ENCODE measurements around the gene LAMA3.

Gene LAMA3

DNA sequence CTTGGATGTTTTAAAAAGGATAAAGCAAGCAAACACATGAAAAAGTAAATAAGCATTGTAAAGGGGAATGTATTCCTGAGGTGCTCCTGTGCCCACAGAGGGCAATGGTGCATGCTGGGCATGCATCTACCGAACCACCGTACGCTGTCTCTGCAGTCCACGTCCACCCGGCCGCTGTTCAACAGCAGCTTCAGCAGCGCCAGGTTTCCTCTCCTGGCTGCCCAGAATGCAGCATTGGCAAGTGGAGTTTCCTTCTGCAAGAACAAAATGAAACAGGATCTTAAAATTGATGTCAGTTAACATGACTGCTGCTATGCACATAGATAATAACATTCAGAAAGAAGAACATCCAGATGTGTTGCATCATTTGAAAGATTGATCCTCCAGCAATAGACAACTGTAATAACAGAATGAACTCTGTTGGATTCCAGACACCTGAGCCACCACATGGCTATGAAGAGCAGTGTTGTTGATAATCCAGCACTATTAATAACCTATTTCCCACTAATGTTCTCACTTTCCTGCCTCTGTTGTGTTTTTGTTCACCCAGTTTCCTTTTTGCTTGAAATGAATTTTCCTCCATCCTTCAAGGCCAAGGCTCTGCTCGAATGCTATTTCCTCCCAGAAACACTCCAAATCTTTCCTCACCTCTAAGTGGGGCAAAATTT lies 40.2 kb upstream of the LAMA3 start:
- Histone ChIP-seq H3K27ac (no peak overlapping the region), H3K4me3 (no peak overlapping the region), H3K27me3 (no peaks in the 10 kb centered on the region), H3K4me1 (peaks cover 0 to 5% (median 0%) of the 10 kb centered on the region in 10 experiments; a peak in 1 of 20 replicates), H3K9ac (no peak overlapping the region), H3K36me3 (no peaks in the 10 kb centered on the region), H3K9me3 (replicated peaks in 1 of 11) (no peaks in the 10 kb centered on the region), H3K4me2 (no peak overlapping the region), H4K20me1 (no peaks in the 10 kb centered on the region)
- no peak for TF ChIP-seq Cebpa-rat (IDR thresholded peaks at IDR 0.05)

DNA sequence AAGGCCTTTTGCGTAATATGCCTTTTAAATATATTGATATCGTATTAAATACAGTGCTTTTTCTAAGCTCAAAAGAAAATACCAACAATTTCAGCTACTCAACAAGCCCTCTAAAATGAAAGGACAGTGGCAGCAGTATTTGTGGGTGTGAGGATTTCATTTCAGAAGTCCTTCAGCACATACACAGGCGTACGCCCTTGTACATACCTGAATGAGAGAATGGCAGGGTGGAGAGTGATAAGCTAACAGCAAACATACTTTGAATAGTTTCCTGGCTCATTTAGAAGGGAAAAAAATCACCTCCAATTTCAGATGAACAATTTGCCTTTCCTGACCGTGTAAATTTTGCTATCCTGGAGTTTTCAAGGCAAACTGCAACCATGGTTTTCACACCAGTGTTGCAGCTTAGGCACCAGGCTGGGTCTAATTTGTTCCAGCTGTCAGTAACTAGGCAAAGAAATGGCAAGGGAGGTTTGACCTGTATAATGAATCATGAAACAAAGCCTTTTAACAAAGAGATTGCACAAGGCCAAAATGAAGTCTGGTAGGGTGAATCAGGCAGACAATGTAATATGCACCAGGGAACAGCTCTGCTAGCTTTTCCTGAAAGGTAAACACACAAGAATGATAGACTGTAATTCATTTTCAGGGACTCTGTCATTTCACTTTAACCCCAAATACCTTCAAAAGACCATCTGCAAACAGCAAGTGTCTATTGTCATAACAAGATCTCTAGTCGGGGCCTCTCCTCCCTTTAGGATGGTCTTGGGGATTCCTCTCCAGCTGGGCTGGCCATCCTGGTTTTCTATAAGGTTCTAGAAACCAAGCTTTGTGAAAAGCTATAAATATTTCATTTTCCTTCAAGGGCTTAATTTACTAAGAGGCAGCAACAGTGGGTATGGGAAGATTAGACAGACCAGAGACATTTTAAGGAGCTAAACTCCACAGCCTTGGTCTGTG lies 38.0 kb upstream of the LAMA3 start:
- TF ChIP-seq Cebpa-rat (IDR thresholded peaks at IDR 0.05) = no peak
- Histone ChIP-seq H4K20me1 (no peaks in the 10 kb centered on the region), H3K9ac (no peak overlapping the region), H3K9me3 (replicated peaks in 1 of 11) (no peaks in the 10 kb centered on the region), H3K4me2 (no peak overlapping the region), H3K27ac (no peak overlapping the region), H3K36me3 (no peaks in the 10 kb centered on the region), H3K4me1 (peaks cover 0 to 5% (median 0%) of the 10 kb centered on the region in 10 experiments; a peak in 1 of 20 replicates), H3K27me3 (no peaks in the 10 kb centered on the region), H3K4me3 (no peak overlapping the region)

- Histone ChIP-seq H3K4me2 (no peak overlapping the region), H3K9me3 (replicated peaks in 1 of 11) (no peaks in the 10 kb centered on the region), H3K9ac (no peak overlapping the region), H3K4me1 (peaks cover 0 to 5% (median 0%) of the 10 kb centered on the region in 10 experiments; a peak in 1 of 20 replicates), H3K36me3 (no peaks in the 10 kb centered on the region), H3K27ac (no peak overlapping the region), H4K20me1 (no peaks in the 10 kb centered on the region), H3K27me3 (no peaks in the 10 kb centered on the region), H3K4me3 (no peak overlapping the region)
- no peak for TF ChIP-seq Cebpa-rat (IDR thresholded peaks at IDR 0.05)
Observed at GRCh38 chr18:23652232-23652631, 37.0 kb upstream of the LAMA3 start.

DNA sequence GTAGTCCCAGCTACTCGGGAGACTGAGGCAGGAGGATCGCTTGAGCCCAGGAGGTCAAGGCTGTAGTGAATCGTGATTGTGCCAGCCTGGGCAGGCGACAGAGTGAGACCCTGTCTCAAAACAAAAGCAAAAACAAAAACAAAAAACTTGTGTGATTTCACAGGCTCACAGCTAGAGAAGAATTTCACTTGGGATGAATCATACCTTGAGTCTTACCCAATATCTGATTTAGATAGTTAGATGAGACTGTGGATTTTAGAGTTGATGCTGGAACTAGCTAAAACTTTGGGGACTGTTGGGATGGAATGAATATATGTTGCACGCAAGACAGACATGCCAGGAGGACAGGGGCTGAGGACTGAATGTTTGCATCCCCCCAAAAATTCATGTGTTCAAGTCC lies 31.0 kb upstream of the LAMA3 start:
- Histone ChIP-seq H3K4me3 (no peak overlapping the region), H3K4me2 (no peak overlapping the region), H3K36me3 (no peaks in the 10 kb centered on the region), H3K4me1 (peaks cover 14 to 19% (median 16%) of the 10 kb centered on the region in 10 experiments), H3K9me3 (replicated peaks in 1 of 11) (no peaks in the 10 kb centered on the region), H4K20me1 (0 out of 22 replicates have a peak, but pooled peaks cover 0 to 5% (median 0%) of the 10 kb centered on the region in 11 experiments), H3K27me3 (peaks cover 31 to 40% (median 34%) of the 10 kb centered on the region in 11 experiments), H3K27ac (no peak overlapping the region), H3K9ac (no peak overlapping the region)
- no peak for TF ChIP-seq Cebpa-rat (IDR thresholded peaks at IDR 0.05)

DNA sequence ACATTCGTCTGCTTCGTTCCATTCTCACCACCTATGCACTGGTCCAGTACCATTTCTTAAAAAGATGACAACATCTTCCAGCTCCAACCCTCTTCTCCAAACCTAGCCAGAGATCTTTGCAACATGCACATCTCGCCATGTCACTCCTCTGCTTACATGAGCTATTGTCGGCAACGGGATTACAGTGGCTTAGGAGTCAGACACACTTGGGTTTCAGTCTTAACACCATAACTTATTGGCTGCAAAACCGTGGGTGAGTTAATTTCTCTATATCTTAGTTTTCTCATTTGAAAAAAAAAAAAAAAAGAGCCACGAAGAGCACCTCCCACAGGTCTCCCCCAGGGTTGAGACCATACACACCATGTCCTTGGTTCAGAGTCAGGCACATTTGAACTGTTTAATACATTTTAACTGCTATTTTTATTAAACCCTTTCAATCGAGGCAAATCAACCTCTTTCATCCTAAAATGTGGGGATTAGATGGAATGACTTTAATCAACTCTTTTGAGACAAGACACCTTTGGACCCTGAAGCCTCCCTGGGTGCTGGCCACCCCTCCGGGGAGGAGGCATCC lies 27.4 kb upstream of the LAMA3 start:
- Histone ChIP-seq H3K27ac (no peak overlapping the region), H3K4me1 (peaks cover 16 to 40% (median 30%) of the 10 kb centered on the region in 10 experiments), H4K20me1 (0 out of 22 replicates have a peak, but pooled peaks cover 0 to 5% (median 0%) of the 10 kb centered on the region in 11 experiments), H3K36me3 (no peaks in the 10 kb centered on the region), H3K4me2 (peak overlapping the region; percentile 84 to 99 (median 97)), H3K27me3 (peaks cover 36 to 54% (median 44%) of the 10 kb centered on the region in 11 experiments), H3K9ac (peak overlapping the region in 10 of 11 experiments; percentile 17 to 67 (median 44); a peak in 11 of 22 replicates), H3K9me3 (replicated peaks in 1 of 11) (no peaks in the 10 kb centered on the region), H3K4me3 (peak overlapping the region; percentile 47 to 70 (median 59))
- no peak for TF ChIP-seq Cebpa-rat (IDR thresholded peaks at IDR 0.05)

DNA sequence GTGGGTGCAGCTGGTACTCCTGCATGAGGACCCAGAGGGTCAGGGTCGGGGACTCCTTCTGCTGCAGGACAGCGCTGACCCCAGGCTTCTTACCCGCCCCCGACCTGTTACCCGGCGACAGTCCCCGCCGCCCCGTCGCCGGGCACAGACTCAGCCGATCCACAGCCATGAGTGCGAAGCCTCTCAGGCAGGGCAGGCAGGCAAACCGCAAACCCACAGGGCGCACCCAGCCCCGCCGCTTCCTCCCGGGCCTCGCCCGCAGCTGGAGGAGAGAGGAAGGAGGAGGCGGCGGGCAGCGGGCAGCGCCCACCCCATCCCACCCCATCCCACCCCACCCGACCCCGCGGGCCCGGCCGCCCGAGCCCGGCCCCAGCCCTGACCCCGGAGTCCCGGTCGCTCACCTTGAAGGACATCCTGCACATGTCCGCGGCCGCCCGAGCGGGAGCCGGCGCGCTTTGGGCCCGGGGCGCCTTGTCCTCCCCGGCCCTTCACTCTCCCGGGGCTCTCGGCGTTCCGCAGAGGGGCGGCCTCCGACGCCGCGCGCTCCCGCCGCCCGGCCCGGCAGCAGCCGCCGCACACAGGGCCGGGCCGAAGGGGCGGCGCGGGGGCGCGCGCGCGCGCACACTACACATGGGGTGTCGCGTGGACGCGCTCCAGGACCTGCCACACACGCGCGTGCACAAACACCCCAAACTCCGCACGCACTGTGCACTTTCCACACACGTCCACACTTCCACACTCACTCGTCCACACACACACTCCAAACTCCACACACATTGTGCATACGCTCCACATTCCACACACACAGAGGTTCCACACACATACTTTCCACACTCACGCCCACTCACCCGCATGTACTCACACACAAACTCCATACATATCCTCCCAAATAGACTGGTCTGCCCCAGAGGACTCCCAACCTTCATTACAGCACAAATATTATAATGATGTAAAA lies 26.7 kb upstream of the LAMA3 start, which contains the start of gene ANKRD29:
Gene ANKRD29 (minus strand): TSS at position 603 of the 955 bp plus-strand sequence. CDS start 181 bp downstream, at position 422.
- Histone ChIP-seq H3K27ac (peak within 1 kb of the TSS in 2 of 11 experiments; percentile 23 to 39; a peak in 1 of 22 replicates), H3K9me3 (replicated peaks in 1 of 11) (no peaks in the 10 kb centered on the region), H3K27me3 (peaks cover 36 to 54% (median 44%) of the 10 kb centered on the region in 11 experiments), H3K4me1 (peaks cover 16 to 40% (median 30%) of the 10 kb centered on the region in 10 experiments), H3K36me3 (no peaks in the 10 kb centered on the region), H3K4me3 (peak within 1 kb of the TSS; percentile 47 to 70 (median 59)), H3K9ac (peak within 1 kb of the TSS; percentile 23 to 67 (median 63); a peak in 19 of 22 replicates), H3K4me2 (peak within 1 kb of the TSS; percentile 84 to 99 (median 97)), H4K20me1 (0 out of 22 replicates have a peak, but pooled peaks cover 0 to 5% (median 0%) of the 10 kb centered on the region in 11 experiments)
- TF ChIP-seq Cebpa-rat (IDR thresholded peaks at IDR 0.05) = no peak

DNA sequence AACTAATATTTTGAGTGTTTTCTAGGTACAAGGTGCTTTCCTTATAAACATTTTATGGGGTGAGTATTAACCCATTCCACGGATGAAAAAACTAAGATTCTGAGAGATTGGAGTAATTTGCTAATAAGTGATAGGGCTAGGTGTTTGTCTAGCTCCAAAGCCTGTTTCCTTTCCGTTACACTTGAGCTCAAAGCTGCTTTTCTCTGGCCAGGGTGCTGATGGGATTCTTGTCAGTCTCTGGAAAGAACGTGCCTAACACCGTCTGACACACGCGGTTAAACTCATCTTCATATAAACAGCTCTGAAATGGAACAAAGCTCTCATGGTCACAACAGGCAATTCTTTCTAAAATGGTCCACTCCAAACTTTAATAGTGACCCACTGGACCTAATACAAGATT lies 24.6 kb upstream of the LAMA3 start:
- Histone ChIP-seq H4K20me1 (0 out of 22 replicates have a peak, but pooled peaks cover 0 to 5% (median 0%) of the 10 kb centered on the region in 11 experiments), H3K4me1 (peaks cover 28 to 51% (median 38%) of the 10 kb centered on the region in 10 experiments), H3K4me3 (no peak overlapping the region), H3K36me3 (no peaks in the 10 kb centered on the region), H3K27ac (no peak overlapping the region), H3K27me3 (peaks cover 36 to 50% (median 44%) of the 10 kb centered on the region in 11 experiments), H3K4me2 (peak overlapping the region in 5 of 11 experiments; percentile 3 to 49 (median 38); a peak in 5 of 22 replicates), H3K9ac (no peak overlapping the region), H3K9me3 (replicated peaks in 1 of 11) (no peaks in the 10 kb centered on the region)
- no peak for TF ChIP-seq Cebpa-rat (IDR thresholded peaks at IDR 0.05)

DNA sequence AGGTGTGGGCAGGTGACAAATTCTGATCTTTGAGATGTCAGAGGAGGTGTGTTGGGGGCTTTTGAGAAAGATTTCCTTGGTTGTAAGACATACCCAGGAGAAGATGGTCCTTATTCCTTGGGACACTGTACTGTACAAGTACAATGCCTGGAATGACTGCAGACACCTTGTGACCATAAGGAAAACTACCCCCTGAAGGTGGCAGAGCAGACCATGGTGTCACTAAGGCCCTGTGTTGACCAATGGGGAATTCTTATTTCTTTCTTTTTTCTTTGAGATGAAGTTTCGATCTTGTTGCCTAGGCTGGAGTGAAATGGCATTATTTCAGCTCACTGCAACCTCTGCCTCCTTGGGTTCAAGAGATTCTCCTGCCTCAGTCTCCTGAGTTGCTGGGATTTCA lies 22.1 kb upstream of the LAMA3 start:
- Histone ChIP-seq H3K9ac (no peak overlapping the region), H3K4me3 (no peak overlapping the region), H3K27me3 (peaks cover 14 to 27% (median 21%) of the 10 kb centered on the region in 11 experiments), H3K36me3 (no peaks in the 10 kb centered on the region), H3K4me2 (no peak overlapping the region), H3K27ac (no peak overlapping the region), H3K9me3 (replicated peaks in 1 of 11) (no peaks in the 10 kb centered on the region), H3K4me1 (peaks cover 35 to 65% (median 50%) of the 10 kb centered on the region in 10 experiments), H4K20me1 (0 out of 22 replicates have a peak, but pooled peaks cover 0 to 1% (median 0%) of the 10 kb centered on the region in 11 experiments)
- no peak for TF ChIP-seq Cebpa-rat (IDR thresholded peaks at IDR 0.05)

Data from BLaER1 treated with 17β-estradiol and CSF1 and Interleukin-3, amounts not matched to agents 10 nM and 100 nM (cell line).